HG03139 (cell line): ENCODE measurements around the gene MOB4.
A peak's percentile ranks its signal among the peaks of the same experiment; 100 is the strongest.
"Not testable (repeated sequence)": the region's sequence is repeated elsewhere in the genome, so short reads cannot be mapped to it uniquely, and the experiment has no call there.

Experiments used
- ATAC-seq: cut with Tn5 transposase; IDR thresholded peaks from one replicate; pipeline ENCODE4 v1.9.1; 2021; ENCODE audit not compliant: unreplicated experiment

Gene MOB4

DNA sequence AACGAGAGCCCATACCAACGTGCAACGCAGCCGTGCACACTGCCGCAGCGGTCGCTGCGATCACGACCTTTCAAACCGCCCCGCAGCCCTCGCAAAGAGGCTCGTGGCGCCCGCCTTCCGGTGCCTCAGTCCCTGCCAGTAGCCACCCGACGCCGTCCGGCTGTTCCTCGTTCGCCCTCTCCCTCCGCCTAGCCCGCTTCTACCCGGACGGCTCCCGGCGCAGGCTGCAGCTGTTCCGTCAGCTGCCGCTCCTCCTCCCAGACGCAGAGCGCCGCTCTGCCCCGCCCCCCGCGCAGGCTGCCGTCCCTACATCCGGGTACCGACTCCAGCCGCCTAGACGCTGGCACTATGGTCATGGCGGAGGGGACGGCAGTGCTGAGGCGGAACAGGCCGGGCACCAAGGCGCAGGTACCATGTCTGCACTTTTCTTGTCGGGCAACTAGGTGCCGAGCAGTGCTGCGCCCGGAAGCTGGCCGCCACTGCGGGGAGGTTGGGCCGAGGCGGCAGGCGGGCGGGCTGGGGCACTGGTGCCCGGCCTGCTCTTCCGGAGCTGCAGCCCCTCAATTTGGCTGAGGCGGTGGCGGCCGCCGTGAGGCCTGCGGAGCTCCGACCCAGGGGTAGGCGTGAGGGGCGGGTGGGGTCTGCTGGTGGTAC lies at the start of gene MOB4:
Gene MOB4, plus strand, starts transcription at position 328 of the 654 bp plus-strand sequence. Its CDS starts 21 bp downstream, at position 349.
- ATAC-seq, result peak; percentile 94

DNA sequence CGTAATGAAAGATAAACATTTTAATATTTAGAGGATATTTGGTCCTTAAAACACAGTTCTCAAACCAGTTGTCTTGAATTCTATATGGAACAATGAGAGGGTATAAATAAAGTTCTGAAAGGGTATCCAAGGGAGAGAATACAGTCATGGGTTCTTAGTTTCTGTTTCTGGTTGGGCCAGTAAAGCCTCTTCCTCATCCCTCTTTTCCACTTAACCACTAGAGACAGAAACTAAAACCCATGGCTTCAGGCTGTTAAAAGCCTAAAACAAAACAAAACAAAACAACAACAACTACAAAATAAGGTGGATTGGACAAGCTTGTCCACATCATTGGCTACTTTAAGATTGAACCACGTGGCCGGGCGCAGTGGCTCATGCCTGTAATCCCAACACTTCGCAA lies 43.7 kb upstream of the MOB4 start:
- no peak for ATAC-seq

DNA sequence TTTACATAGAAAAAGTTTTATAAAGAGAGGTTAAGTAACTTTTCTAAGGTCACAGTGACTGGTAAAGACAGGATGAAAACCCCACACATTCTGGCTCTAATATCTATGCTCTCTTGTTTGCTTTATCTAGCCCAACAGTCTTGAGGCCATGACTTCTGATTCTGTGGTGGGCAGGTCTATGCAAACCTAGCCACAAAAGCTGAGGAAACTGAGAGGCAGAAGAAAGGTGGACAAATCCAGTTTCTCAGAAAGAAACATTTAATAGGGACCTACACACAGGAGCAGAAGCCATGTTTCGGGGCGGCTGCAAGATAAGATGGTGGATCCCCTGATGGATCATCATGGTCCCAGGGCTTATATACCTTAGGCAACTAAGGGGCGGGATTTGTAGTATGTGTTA lies 38.1 kb upstream of the MOB4 start:
- no peak for ATAC-seq

DNA sequence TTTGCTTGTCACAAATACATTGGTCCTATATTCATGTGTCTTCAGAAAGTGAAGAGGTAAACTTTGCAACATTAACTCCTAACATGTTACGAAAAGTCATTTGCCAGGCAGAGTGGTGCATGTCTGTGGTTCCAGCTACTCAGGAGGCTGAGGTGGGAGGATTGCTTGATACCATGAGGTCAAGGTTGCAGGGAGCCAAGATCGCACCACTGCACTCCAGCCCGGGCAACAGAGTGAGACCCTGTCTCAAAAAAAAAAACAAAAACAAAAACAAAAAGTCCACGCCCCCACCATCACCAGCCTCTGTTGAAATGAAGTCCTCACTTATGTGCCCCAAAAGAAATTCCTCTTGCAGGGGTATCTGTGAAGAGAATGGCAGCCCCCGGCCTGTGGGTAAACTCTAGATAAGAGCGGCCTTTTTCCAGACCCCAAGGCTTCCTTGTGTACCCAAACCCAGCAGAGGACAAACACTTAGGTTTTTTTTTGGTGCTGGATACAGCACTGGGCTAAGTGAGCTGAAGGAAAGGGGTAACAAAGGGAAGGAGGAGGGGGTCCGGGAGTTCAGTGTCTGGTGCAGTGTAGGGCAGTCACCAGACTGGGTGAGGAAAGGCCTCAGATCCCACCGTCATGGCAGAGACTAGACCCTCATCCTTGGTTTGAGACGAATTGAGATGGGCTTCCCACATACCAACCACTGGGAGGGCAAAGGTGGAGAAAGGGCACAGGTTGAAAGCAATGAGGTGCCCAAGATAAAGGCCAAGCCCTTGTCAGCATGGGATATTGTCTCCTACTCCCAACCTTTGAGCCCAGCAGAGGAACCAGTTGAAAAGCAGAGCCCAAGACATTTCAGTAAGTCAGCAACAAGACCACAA lies 35.5 kb upstream of the MOB4 start:
- ATAC-seq, result no peak

DNA sequence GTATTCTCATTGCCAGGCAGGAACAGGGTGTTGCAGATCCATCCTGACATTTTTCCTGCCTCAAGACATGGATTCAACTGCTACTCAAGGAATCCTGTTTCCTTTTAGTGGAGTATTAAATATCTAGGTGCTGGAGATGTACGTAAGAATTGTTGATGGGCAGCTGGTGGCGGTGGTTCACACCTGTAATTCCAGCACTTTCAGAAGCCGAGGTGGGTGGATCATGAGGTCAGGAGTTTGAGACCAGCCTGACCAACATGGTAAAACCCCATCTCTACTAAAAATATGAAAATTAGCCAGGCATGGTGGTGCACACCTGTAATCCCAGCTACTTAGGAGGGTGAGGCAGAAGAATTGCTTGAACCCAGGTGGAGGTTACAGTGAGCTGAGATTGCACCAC lies 31.6 kb upstream of the MOB4 start:
- not testable (repeated sequence) for ATAC-seq

DNA sequence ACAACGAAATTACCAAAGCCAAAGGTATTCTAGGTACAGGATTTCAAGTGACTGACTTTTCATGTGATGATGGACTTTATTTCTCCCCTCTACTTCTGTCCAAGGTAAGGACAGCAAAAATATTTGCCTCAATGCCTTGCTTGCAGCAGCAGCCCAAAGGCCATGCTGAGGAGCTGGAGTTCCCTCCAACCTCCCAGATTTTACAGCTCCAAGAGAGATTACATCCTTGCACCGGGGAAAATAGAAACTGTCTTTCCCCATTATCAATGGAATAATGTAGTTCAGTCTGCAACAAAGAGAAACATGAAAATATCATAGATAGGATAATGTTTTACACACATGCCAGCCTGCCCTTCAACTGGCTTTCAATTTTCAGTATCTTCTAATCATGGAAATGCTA lies 29.7 kb upstream of the MOB4 start:
- no peak for ATAC-seq

DNA sequence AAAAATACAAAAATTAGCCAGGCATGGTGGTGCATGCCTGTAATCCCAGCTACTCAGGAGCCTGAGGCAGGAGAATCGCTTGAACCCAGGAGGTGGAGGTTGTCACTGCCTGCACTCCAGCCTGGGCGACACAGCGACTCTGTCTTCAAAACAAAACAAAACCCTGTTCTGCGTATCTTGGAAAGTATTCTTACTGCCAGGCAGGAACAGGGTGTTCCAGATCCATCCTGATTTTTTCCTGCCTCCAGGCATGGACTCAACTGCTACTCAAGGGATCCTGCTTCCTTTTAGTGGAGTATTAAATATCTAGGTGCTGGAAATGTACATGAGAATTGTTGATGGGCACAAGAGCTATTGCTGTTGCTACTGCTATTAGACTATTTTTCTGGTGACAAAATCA lies 28.5 kb upstream of the MOB4 start:
- no peak for ATAC-seq

DNA sequence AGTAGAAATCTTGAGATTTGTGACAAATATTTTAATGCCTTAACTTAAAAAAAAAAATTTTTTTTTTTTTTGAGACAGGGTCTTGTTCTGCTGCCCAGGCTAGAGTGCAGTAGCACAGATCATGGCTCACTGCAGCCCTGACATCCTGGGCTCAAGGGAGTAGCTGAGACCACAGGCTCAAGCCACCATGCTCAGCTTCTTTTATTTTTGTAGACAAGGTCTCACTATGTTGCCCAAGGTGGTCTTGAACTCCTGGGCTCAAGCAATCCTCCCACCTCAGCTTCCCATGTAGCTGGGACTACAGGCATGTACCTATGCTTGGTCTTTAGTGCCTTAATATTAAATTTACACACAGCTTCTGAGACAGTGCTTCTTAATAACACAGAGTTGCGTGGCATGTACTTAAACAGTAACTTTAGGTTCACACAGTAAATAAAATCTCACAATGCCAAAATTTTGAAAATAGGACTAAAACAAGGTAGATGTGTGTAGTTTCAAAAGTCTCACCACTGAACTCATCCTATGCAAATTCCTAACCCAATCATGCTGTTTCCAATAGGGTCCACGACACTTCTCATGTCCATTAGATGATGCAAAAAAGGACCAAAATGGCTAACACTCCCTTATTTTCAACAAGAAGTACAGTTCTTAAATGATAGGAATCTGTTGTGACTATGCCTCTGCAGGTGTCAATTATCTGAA lies 20.3 kb upstream of the MOB4 start:
- ATAC-seq, result no peak

DNA sequence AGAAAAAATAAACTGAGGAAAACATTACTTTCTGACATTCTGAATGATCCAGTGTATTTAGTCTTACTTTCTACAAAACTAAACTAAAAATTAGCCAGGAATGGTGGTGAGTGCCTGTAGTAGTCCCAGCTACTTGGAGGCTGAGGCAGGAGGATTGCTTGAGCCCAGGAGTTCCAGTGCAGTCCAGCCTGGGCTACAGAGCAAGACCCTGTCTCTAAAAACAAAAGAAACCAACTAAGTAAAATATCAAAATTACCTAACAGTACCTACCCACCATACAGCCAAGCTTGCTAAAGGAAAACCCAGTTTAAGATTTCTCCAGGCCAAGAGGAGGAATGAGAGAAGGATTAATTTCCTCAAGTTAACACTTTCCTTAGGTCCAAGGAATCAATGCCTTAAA lies 19.2 kb upstream of the MOB4 start:
- ATAC-seq, result no peak

DNA sequence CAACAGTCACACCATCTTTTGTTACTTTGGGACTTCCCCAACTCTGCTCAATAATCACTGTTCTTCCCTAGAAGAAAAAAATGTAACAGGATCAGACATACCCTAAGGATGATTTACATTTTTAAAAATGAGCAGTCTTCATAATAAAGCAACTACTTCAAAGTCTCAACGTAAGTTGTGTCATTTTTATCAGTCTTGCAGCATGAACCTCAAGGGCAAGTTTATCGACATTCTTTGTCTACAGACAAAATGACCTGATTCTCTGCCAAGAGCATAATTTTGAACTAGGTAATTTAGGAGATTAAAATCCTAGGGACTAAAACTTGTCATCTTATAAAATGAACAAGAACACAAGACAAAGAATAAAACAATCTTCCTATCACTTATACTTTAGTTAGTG lies 18.5 kb upstream of the MOB4 start:
- no peak for ATAC-seq

DNA sequence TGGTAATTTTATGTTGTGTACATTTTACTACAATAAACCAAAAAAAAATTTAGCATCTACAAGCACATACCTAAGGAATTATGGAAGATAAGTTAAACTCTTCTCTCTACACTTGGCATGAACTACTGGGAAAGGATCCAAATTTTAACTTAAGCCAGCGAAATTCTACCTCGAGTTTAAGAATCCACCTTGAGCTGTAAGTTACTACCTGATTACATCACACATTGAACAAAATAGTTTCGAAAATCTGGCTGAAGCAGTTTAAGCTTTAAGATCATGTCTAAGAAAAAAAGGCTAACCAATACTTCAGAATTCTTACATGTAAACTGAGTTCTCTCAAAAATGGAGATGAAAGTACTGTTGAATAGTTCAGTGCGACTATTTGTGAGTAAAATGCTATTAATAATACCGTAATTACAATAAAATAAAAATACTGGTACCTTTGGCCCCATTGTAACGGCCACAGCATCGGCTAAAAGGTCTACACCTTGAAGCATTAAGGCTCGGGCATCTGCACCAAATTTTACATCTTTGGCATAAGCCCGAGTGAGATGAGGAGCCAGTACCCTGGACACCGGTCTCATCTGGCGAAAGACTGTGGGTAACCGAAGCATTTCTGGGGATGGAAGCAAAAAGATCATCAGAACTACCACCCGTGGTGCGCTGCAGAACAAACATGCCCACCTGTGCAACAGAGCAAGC lies 17.5 kb upstream of the MOB4 start:
- no peak for ATAC-seq

DNA sequence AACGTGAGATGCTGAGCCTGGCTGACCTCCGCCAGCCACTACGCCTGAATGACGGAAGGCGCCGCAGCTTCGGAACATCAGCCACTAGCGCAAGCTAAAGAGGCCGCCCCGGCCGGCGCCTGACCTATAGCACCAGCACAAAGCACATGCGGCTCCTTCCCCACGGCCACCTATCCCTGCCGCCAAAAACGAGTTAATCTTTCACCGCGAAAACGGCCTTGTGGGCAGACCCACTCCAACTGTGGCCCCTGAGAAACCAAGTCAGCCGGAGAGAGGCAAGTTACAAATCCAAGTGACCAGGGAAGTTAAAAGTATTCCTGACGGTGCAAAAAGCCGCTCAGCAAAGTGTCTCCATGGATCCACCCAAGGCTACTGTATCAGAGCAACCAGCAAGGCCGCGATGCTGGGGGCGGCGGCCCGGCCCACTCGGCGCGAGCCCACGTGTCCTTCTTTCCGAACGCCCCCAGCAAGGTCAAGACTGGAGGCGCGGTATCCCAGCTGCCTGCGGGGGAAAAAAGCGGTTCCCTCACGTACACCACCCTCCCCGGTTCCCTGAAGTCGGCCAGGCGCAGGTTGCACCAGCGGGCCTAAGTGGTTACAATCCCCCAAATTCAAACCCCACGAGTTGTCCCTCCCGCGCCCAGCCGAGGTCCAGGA lies 16.8 kb upstream of the MOB4 start:
- peak; percentile 28 for ATAC-seq

DNA sequence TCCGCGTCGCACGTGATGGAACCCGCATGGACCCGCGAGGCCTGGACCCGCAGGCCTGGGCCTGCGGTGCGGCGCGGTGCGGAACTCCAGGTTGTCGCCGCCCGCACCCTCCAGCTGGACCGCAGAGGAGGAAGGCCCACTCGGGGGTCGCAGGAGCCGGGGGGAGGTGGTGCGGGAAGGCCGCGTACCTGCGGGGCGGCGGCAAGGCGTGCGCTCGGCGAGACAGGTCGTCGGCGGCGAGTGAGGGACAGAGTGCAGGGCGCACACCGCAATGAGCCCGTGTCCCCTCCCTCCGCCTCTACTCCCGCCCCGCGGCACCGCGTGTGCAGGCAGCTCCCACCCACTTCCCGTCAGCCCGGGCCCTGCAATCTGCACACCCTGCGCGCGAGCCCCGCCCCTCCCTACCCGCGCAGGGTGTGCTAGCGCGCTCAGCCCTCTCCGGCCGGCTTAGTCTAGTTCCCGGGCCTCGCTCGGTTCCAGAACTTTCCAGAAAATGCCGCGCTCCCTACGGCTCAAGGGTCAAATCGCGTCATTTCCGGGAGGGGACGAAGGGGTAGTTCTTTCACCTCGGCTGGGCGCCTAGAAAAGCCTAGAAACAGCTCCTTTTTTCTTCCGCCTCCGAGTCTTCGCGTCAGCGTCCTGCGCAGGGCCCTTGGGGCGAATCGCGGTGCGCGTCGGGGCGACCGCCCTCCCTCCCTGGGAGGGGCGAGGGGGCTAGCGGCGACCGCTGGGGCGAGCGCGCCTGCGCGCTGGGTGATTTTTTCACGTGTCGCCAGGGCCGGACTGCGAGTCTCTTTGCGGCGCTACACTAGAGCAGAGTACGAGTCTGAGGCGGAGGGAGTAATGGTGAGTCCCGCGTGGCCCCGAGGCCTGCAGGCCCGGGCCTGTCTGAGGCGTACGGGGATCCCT lies 16.0 kb upstream of the MOB4 start, which contains the start of the genes HSPD1 and HSPE1:
Gene HSPD1, minus strand, starts transcription at position 247 of the 909 bp plus-strand sequence. CDS start 992 bp downstream, outside the sequence.
Gene HSPE1, plus strand, starts transcription at position 786 of the 909 bp plus-strand sequence. Its CDS starts 58 bp downstream, at position 844.
- peak; percentile 80 for ATAC-seq

DNA sequence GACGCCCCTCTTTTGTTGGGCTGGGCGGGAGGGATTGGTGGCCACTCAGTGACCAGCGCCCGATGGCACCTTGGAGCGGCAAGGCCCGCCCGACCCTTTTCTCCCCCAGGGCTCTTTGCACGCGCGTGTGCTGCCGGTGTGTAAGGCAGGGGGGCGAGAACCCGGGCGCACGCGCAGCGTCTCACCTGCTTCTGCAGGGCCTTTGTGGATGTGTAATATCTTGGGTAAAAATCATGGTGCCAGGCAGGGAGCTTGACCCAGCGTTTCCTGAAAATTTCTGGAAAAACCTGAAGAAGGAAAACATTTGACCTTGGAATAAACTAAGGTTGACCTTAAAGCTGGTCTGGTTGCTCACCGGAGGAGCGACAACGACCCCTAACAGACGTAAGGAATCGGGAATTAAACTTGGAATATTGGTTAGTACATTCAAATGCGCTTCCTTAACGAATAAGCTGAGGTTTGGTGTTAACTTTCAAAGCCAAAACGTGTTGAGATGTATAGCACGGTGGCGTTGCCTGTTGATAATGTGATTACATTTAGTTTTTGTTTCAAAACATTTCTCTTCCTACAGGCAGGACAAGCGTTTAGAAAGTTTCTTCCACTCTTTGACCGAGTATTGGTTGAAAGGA lies 15.2 kb upstream of the MOB4 start:
- ATAC-seq, result peak; percentile 1

DNA sequence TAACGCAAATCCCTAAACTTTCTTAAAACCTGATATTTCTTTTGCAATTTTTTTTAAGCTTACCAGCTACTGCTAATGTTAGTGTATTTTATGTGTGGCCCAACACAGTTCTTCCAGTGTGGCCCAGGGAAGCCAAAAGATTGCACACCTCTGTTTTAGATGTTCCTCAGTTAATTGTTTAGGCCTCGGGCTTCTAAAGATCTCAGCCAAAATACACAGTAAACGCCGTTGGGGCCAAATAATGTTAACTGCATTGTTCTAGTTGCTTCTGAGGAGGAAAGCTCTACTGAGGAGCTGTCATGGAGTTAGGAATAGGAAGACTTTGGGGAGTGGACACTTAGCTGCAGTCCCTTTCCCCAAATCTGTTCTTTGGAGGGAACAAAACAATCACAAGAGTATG lies 13.7 kb upstream of the MOB4 start:
- ATAC-seq, result no peak

DNA sequence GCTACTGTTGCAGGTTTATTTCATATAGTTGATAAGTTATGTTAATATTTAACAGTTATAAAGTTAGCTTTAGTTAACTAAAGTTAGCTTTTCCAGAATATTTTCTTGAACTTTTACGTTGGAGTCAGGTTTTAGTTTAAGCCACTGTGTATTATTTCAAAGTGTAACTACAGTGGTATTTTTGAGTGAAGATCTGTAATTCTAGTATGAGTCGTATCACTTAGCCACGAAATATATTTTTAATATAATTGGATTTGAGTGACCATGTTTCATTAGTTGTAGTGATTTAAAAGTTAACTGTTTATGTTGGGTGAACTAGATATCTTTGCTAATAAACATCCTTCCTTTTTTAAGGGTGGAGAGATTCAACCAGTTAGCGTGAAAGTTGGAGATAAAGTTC lies 13.2 kb upstream of the MOB4 start:
- no peak for ATAC-seq

DNA sequence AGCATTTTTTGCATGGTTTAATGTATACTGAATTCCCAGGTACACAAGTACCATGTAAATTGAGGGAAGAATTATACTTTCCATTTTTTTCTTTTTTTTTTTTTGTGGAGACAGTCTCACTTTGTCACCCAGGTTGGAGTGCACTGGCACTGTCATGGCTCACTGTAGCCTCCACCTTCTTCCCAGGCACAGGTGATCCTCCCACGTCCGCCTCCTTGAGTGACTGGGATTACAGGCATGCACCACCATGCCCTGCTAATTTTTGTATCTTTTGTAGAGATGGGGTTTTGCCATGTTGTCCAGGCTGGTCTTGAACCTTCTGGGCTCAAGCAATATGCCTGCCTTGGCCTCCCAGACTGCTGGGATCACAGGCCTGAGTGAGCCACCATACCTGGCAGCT lies 11.9 kb upstream of the MOB4 start:
- ATAC-seq, result no peak

DNA sequence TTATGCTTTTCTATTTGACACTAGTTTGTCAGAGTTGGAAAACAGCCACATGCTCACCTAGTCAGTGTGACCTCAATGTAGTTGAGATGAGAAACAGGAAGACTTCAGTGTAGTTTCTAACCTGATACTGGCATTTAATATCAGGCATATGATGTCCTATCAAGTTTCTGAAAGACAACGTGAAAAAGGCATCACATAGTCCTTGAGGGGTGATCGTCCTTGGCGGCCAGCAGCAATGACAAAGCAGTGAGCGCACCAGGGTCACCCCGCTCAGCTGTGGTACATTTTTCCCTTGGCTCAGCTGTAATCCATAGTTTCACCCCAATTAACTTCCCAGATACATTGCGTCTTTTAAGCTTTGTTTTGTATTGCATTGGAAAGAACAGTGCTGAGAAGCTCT lies 11.4 kb upstream of the MOB4 start:
- ATAC-seq, result no peak

DNA sequence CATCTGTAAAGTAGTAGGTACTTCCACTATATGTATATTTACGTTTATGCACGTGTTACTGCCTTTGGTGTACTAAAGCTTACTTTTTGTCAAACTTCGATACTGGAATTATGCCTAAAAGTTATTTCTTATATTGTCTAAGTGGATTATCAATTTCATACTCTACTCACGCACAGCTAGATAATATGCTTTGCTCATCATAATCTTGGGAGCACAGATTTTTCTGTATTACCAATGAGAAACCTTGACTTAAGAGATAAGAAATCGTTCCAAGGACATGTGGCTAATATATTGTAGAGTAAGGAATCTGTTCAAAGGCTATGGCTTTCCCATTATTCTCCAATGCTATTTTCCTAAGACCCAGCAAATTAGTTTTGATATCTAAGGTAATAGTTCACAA lies 9.2 kb upstream of the MOB4 start:
- no peak for ATAC-seq
